ENCODE data around the gene MEI1. TPM values are rescaled to one million over a fixed set of nuclear protein-coding genes. Genes with fewer than 3 reads are reported as not detected.
A peak's percentile ranks its signal among the peaks of the same experiment; 100 is the strongest.
"Not testable (repeated sequence)": the region's sequence is repeated elsewhere in the genome, so short reads cannot be mapped to it uniquely, and the experiment has no call there.

Gene MEI1, protein sequence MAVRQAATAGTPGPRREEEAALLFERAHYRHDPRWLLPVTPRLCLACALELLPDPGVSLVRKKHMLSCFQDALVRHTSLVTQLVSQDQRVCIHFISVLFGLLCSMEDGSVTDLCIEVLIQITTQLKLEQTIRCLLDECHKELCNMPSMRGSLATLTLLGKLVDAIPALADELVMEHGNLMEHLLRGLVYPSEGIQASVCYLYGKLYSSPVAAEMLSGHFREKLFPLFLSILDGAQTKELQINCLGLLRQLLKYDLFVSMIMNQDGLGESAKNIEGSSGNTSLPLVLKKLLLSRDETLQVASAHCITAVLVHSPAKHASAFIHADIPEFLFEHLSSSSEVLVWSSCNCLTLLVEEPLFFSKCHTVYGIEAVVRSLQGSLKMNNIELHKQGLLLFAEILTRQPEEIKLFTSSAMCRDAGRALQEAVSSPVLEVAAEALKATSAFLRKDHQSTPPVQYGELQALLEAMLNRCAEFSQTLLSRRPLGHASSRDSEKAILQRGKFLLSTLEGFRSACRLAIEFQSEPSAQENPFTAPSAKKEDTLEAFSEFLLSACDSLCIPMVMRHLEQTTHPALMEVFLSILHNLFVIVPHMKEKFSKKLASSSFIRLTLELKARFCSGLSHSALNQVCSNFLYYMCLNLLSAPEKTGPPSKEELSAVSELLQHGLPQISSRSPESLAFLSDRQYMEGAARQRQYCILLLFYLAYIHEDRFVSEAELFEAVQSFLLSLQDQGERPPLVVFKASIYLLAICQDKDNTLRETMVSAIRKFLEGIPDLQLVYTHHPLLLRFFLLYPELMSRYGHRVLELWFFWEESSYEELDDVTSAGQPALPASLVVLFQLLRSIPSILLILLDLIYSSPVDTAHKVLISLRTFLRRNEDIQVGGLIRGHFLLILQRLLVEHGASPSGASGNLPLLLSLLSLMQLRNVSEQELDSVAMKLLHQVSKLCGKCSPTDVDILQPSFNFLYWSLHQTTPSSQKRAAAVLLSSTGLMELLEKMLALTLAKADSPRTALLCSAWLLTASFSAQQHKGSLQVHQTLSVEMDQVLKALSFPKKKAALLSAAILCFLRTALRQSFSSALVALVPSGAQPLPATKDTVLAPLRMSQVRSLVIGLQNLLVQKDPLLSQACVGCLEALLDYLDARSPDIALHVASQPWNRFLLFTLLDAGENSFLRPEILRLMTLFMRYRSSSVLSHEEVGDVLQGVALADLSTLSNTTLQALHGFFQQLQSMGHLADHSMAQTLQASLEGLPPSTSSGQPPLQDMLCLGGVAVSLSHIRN
- 2.3 and 3.7 TPM in 2 replicates for total RNA-seq

DNA sequence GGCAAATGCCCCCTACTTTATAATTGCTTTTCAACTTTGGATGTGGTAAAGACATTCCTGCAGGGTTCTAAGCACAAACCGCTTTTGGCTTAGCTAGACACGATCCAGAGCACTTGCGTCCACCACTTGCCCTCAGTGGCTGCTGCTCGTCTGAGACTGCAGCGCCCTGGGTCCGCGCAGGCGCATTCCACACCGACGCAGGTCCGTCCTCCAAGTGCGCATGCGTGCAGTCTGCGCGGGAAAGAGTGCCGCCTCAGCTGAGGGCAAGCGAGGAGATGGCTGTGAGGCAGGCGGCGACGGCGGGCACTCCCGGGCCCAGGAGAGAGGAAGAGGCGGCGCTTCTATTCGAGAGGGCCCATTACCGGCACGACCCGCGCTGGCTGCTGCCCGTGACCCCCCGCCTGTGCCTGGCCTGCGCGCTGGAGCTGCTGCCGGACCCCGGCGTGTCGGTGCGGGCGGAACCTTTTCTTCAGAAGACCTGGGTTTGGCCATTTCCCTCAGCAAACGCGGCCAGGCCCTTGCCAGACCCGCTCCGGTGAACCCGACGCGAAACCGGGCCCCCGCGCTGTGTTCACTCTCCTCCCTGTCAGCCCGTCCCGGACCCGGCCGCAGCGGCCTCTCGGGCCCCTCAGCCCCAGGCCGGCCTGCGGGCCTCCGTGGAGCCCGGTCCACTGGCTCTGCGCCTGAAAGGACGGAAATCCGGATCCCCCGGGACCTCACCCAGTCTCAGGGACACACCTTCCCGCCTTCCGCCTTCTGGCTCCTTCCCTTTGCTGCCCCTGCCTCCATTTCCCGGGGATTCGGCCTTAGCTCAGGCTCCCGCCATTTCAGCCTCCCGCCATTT, at the start of gene MEI1:
TSS of gene MEI1 (plus strand) at position 240 of the 844 bp plus-strand sequence. CDS start at position 276, 36 bp downstream.
- DNase-seq (ENCODE audit: low read depth in 2 of 2), result peak; percentile 55 to 73

DNA sequence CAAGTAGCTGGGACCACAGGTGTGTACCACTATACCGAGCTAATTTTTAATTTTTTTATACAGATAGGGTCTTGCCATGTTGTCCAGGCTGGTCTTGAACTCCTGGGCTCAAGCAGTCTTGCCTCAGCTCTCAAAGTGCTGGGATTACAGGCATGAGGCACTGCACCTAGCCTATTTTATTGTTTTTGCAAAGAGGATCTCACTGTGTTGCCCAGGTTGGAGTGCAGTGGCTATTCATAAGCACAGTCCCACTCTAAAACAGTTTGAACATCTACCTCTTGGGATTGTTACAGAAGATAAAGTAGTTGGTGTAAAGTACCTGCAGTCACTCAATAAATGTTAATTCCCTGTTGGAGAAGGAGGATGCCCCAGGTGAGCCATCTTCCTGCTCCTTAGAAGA, 49.1 kb upstream of the MEI1 start:
- no peak for DNase-seq (ENCODE audit: low read depth in 2 of 2)

DNA sequence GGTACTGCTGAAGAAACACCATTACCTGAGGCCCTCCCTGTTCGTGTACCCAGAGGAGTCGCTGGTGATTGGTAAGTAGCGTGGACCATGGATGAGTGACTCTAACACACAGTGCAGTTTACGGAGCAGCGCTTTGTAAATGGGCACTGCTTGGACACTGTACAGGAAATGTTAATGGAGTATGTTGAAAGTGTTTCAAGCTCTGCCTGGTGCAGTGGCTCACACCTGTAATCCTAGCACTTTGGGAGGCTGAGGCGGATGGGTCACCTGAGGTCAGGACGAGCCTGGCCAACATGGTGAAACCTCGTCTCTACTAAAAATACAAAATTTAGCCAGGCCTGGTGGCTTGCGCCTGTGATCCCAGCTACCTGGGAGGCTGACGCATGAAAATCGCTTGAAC, 48.5 kb upstream of the MEI1 start:
- DNase-seq (ENCODE audit: low read depth in 2 of 2), result no peak

DNA sequence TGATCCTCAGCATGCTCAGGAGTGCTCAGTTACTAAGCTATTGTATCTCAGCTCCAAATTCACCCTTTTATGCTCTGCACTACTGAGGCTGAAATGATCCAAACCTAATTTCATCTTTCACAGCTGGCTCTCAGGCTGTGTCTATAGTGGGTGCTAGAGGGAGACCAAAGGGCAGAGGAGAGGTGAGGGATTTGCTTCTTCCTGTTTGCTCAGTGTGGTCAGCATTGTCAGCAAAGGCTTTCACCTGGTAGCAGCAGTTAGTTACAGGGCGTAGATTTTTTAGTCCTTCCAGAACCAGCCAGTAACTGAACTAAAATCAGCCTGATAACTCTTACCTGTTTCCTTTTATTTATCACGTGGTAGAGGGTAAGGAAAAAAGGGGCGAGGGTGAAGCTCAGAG, 45.0 kb upstream of the MEI1 start:
- no peak for DNase-seq (ENCODE audit: low read depth in 2 of 2)

DNA sequence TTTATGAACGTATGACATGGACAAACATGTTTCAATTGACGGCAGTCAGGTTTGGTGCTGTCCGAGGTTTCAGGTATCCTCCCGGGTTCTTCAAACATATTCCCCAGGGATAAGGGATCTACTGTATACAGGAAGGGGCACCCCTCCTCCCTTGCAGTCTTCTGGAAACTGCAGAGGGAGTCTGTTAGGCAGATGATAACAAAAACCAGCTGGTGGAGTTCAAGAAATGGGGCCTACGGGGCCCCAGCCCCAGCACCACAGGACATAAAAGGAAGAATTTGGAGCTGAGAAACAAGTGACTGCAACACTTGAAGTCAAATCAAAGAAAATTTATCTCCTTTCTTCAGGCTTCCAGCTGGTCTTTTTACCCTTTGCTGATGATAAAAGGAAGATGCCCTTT, 42.7 kb upstream of the MEI1 start:
- no peak for DNase-seq (ENCODE audit: low read depth in 2 of 2)

DNA sequence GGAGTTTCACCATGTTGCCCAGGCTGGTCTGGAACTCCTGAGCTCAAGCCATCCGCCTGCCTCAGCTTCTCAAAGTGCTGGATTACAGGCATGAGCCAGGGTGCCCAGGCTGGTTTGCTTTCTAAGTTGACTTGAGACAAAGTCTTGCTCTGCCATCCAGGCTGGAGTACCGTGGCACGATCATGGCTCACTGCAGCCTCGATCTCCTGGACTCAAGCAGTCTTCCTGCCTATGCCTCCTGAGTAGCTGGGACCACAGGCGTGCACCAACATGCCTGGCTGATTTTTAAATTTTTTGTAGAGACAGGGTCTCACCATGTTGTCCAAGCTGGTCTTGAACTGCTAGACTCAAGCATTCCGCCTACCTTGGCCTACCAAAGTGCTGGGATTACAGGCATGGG, 41.6 kb upstream of the MEI1 start:
- no peak for DNase-seq (ENCODE audit: low read depth in 2 of 2)

DNA sequence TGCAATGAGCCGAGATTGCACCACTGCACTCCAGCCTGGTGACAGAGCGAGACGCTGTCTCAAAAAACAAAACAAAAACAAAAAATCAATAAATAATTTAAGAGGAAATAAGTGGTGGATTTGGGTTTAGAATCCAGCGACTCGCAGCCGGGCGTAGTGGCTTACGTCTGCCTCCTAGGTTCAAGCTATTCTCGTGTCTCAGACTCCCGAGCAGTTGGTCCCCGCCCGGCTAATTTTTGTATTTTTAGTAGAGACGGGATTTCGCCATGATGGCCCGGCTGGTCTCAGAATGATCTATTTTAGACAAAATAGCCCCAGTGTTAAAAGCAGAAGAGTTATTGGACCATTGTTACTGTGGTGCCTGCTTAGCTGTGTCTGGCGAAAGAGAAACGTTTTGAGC, 40.4 kb upstream of the MEI1 start:
- no peak for DNase-seq (ENCODE audit: low read depth in 2 of 2)

DNA sequence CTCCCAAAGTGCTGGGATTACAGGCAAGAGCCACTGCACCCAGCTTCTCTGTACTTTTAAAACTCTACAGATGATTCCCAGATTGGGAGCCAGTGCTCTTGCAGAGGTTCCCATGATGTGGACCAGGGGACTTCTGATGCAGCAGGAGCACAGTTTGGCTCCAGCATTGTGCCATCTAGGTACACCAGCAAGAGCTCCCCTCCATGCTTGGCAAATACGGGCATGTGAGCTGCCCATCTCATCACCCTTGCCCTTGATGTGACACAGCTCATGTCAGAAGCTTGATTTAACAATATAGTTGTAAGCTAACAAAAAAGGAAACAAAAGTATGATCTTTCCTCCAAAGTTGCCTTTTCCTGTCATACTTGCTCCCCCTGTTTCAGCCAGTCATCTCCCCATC, 39.4 kb upstream of the MEI1 start:
- no peak for DNase-seq (ENCODE audit: low read depth in 2 of 2)

DNA sequence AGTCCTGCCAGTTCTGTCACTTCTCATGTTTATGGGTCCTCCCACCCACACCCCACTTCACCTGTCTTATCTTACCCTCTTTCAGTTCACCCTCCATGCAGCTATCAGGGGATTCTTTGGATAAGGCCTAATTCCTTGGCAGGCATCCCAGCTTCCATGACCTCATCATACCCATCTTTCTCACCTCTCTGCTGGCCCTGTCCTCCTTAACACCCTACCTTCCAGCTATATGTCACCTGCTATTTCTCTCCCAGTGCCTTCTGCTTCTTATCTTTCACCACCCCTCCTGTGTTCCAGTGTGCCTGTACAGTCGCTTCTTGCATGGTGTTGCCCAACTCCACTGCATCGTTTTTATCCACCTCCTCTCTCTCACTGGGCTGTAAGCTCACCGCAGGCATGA, 38.9 kb upstream of the MEI1 start:
- no peak for DNase-seq (ENCODE audit: low read depth in 2 of 2)

DNA sequence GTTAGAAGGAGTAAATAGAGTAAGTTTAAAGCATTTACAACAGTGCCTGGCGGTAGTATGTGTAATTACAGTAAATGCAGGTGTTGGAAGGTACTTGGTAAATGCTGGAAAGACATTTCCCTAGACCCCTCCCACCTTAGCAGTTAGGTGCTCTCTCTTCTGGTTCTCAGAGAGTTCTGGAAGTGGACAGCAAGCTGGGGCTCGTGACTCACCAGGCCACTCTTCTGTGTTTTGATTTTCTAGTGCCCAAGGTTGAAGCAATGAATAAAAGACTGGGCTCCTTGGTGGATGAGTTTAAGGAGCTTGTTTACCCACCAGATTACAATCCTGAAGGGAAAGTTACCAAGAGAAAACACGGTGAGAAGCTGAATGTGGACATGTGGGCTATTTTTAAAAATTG, 38.2 kb upstream of the MEI1 start:
- DNase-seq (ENCODE audit: low read depth in 2 of 2), result no peak

DNA sequence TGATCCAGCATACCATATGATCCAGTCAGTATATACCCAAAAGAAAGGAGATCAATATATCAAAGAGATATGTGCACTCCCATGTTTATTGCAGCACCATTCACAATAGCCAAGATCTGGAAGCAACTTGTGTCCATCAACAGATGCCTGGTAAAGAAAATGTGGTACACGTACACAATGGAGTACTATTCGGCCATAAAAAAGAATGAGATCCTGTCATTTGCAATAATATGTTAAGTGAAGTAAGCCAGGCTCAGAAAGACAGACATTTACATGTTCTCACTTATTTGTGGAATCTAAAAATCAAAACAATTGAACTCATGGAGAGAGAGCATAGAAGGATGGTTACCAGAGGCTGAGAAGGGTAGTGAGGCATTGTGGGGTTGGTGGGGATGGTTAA, 37.6 kb upstream of the MEI1 start:
- no peak for DNase-seq (ENCODE audit: low read depth in 2 of 2)

DNA sequence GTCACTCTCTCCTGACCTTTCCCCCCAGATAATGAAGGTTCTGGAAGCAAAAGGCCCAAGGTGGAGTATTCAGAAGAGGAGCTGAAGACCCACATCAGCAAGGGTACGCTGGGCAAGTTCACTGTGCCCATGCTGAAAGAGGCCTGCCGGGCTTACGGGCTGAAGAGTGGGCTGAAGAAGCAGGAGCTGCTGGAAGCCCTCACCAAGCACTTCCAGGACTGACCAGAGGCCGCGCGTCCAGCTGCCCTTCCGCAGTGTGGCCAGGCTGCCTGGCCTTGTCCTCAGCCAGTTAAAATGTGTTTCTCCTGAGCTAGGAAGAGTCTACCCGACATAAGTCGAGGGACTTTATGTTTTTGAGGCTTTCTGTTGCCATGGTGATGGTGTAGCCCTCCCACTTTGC, 35.7 kb upstream of the MEI1 start:
- not testable (repeated sequence) for DNase-seq (ENCODE audit: low read depth in 2 of 2)

DNA sequence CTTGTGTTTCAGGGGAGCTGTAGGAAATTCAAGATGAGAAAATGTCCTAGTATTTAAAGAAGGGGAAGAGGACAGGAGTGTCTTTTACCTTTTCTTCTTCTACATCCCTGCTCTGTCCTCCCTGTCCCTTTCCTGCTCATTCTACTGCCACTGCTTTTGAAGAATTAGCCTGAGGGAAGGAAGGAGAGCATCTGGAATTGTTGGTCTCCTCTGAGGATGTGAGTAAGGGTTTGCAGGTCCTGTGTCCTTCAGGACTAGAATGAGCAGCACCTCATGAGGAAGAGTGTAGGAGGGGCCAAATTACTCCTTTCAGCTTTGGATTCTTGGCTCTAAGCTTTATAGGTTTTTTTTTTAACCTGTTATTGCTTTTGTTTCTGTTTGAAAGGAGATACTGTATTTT, 34.8 kb upstream of the MEI1 start:
- DNase-seq (ENCODE audit: low read depth in 2 of 2), result no peak

DNA sequence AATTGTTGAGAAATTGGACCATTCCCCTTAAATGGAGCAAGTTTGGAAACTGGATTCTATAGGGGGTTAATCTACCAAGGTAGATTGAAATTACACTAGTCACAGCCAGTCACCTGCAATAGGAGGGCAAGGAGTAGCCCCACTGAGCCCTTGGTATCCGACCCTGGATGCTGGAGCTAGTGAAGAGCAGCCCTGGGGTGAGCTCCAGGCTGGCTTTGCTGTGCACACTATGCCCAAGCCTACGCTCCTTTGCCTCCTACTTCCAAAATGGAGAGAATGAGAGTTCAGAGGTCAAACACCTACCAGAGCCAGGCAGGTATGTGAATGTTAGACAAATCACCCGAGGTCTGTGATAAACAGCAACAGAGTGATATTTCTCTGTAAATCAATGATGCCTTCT, 34.4 kb upstream of the MEI1 start:
- DNase-seq (ENCODE audit: low read depth in 2 of 2), result no peak

DNA sequence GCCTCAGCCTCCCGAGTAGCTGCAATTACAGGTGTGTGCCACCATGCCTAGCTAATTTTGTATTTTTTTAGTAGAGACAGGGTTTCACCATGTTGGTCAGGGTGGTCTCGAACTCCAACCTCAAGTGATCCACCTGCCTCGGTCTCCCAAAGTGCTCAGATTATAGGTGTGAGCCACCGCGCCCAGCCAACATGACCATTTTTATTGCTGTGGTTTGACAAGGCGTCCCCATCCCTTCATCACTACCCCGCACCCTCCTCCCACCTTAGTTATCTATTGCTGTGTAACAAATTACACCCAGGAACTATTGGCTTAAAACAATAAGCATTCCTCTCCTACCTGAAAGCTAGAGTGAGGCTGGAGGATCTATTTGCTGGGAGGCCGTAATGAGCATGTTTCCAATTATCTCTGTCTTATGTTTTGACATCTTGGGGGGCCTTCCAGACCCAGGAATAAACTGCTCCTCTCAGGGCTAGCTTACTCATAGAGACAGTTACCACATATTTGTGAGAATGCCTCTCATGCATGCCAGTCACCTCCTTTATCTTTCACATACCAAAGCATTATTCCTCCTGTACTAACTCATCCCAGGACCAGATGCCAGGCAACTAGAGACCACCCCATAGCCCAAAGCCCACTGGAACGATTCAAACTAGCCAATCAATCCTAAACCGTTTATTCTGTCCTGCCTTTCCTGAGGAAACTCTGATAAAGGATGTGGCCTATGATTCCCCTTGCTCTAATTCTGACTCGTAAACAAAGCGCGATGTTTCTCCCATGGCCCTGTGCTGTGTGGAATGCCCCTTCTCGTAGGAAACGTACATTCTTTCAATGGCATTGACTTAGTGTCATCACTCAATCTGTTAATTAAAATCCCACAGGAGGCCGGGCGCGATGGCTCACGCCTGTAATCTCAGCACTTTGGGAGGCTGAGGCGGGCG, 30.1 kb upstream of the MEI1 start:
- peak; percentile 73 to 81 for DNase-seq (ENCODE audit: low read depth in 2 of 2)

DNA sequence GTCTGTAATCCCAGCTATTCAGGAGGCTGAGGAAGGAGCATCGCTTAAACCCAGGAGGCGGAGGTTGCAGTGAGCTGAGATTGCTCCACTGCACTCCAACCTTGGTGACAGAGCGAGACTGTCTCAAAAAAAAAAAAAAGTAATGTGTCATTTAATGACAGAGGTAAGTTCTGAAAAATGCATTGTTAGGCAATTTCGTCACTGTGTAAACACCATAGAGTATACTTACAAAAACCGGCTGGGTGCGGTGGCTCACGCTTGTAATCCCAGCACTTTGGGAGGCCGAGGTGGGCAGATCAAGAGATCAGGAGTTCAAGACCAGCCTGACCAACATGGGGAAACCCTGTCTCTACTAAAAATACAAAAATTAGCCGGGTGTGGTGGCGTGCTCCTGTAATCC, 27.2 kb upstream of the MEI1 start:
- not testable (repeated sequence) for DNase-seq (ENCODE audit: low read depth in 2 of 2)

DNA sequence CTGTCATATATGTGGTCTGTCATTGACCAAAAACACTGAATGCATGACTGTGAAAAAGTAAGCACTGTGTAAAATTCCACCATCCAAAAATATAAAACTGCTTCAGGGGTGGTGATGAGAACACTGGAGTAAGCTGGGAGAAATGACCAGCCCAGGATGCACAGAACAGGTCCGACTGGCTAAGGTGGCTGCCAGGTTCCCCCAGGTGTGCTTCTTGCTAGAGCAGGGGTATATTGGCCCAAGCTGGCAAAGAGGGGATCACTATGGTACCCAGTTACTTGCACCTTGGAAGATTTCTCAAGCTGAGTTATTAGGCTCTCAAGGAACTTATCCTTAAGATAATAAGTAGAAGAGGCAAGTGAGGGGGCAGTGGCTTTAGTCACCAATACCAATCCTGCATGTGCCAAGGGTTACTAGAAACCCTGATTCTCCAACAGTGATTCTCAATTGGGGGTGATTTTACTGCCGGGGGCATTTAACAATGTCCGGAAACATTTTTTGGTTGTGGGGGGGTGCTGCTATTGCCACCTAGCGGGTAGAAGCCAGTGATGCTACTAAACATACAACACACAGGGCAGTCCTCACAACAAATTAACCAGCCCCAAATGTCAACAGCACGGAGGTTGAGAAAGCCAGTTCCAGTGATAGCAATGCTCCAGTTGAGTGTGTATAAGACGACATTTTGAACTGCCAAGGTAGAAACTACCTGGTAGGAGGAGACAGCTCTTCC, 26.4 kb upstream of the MEI1 start:
- DNase-seq (ENCODE audit: low read depth in 2 of 2), result peak in 1 of 2 donors; percentile 32

DNA sequence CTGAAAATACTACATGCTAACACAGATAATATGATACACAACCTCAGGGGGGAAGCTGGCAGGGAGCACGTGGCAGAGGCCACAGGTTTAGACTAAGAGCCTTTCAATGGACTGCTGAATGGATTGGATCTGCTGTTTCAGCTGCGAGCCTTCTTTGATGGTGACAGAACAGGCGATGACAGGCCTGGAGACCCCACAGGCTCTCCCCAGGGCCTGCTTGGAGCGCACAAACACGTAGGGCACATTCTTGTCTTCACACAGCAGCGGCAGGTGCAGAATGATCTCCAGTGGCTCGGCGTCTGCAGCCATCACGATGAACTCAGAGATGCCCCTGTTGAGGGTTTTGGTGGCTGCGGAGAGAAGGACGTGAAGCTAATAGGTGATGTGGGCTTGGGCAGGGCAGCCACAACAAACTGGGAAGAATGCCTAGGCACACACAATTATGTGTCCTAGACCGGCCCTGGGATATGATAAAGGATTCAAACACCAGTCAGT, 24.4 kb upstream of the MEI1 start:
- DNase-seq (ENCODE audit: low read depth in 2 of 2), result no peak

DNA sequence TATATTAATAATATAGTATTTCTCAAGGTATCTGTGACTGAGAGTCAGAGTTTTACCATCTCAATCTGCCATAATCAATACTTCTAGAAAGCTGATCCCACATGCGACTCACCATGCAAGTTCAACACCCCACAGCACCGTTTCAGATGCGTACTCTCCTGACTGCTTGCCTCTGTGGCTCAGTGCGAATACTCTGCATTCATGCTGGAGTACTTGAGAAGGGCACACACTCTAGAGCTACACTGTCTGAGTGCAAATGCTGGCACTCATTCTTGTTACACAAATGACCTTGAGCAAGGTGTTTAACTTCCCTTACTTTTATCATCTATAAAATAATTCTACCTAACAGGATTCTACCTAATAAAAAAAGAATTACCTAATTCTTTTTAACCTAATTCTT, 23.2 kb upstream of the MEI1 start:
- DNase-seq (ENCODE audit: low read depth in 2 of 2), result no peak

Data from dermis microvascular lymphatic vessel endothelial cell (primary cell).